HG03342 (cell line): Measurements from ENCODE around the gene SLC5A7.

Source experiments
- ATAC-seq: cut with Tn5 transposase; IDR thresholded peaks from one replicate; pipeline ENCODE4 v1.9.1; 2021; ENCODE audit warnings: mild to moderate bottlenecking, moderate library complexity; ENCODE audit not compliant: unreplicated experiment

Gene SLC5A7

DNA sequence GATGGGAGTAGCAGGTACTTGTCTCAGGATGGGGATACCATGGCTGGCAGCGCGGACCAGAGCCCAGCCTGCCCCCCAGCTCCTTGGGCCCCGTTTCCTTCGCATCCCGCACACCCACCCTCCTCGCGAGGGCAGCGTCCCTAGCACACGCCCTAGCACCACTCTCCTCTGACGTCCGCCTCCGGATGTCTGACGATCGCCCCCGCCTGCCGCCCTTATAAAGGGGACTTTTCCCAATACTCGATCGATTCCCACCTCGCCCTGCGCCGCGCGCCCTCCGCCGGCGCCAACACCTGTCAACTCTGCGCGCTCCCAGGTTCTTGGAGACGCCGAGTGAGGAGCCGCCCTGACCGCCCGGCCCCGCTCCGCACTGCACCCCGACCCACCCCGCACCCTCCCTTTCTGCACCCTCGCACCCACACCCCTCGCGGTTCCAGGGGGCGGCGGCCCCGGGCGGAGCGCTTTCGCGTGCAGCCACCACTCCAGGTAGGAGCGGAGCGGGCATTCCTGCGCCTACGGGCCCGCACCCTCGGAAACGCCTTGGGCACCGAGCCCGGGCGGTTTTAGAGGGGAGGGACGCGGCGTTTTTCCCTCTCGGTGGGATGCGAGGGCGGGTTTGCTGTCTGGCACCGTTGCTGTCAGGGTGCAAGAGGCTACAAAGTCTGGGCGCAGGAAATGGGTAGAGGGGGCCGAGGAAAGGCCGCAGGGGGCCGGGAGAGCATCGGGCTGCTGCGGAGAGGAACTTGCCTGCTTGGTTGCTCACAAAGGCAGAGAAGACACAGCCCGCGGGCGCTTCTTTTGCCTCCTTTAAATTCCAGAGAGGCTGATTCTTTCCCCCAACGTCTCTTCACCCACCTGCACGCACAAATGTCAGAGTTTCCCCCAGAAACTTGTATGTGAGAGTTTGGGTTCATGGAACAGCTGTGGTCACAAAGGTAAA lies at the start of gene SLC5A7:
Gene SLC5A7 (plus strand): TSS at position 247 of the 940 bp plus-strand sequence. CDS start 1,632 bp downstream, outside the sequence.
- ATAC-seq = no peak

DNA sequence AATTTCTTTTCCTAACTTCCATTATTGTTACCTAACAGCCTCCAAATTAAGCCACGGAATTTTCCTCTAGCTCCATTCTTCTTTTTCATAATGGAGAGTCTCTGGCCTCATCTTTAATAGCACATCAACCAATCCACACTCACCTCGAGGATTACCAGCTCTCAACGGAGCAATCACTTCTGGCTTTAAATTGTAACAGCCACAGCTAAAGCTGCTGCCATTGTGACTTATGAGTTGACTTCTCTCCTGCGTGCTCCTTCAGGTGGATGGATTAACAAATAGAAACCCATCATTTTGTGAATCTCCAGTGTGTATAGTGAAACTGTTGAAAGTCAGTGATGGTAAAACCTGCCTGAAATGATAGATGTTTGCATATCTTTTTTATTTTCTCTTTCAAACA lies 24.9 kb upstream of the SLC5A7 start:
- no peak for ATAC-seq

GRCh38 chr2:107964185-107964584 lies 22.1 kb upstream of the SLC5A7 start:
- ATAC-seq = no peak

DNA sequence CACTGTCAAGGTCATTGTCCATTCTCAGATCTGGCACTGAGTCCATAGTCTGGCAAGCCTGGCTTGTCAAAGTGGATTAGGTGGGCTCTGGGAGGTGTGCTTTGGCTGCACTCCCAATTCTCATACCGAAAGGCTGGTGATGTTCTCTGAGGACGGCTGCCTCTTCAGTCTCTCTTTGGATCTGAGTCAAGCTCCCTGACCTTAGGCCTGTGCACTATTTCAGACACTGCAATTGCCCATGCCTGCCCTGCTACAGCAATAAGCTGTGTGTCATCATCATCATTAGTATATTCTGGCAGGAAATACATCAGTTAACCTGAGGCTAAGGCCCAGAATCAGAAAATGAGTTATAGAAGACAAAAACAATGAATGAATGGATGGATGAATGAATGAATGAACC lies 1.6 kb upstream of the SLC5A7 start:
- no peak for ATAC-seq

DNA sequence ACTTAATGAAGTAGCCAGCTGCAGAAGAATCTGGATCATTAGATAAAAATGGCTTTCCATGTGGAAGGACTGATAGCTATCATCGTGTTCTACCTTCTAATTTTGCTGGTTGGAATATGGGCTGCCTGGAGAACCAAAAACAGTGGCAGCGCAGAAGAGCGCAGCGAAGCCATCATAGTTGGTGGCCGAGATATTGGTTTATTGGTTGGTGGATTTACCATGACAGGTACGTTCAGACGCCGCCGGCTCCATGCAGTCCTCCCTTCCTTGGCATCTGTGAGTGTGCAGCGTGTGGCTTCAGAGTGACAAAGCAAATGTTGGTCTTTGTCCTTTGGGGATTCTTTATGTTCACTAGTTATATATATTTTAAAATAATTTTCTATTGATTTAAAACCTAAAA lies 1.8 kb downstream of the SLC5A7 start:
- ATAC-seq = no peak

- no peak for ATAC-seq
Measured at GRCh38 chr2:107989445-107989844, 3.1 kb downstream of the SLC5A7 start.

- ATAC-seq = no peak
Measured at GRCh38 chr2:107990718-107991117, 4.4 kb downstream of the SLC5A7 start.

GRCh38 chr2:107992069-107992468 lies 5.7 kb downstream of the SLC5A7 start:
- no peak for ATAC-seq

GRCh38 chr2:107999158-107999557 lies 12.8 kb downstream of the SLC5A7 start:
- no peak for ATAC-seq

GRCh38 chr2:108010912-108011591 lies 24.7 kb downstream of the SLC5A7 start:
- no peak for ATAC-seq

- no peak for ATAC-seq
Measured at GRCh38 chr2:108013305-108013704, 27.0 kb downstream of the SLC5A7 start.

GRCh38 chr2:108022628-108023027 lies 36.3 kb downstream of the SLC5A7 start:
- no peak for ATAC-seq

- no peak for ATAC-seq
Measured at GRCh38 chr2:108023776-108024175, 37.5 kb downstream of the SLC5A7 start.

DNA sequence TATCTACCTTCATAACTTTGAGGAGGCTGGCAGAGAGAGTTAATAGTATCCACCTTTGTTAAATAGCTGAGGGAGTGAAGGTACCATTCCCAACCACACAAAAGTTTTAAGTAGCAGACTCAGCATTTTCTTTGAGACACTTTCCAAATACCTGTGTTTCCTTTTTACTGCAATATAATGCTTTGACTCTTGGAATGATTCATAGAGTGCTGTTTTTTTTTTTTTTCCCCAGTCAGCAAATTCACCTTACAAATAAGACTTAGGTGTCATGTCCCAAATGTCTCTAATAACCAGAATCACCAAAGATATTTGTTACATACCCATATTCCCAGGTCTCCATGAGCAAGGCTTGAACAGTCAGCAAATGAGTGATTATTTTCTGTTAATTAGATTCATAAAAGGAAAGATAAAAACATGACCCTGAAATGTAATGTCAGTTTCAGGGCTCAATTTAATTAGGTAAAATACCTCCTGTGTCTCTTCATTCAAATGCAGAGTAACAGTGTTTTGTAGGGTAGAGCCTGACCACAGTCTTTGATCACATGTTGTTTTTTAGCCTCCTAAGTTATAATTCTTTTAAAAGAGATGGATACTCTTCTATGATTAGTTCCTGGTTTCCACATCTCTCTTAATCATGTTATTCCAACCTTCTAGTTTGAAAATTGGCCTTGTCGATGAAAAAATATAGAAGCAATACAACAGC lies 39.9 kb downstream of the SLC5A7 start:
- no peak for ATAC-seq

DNA sequence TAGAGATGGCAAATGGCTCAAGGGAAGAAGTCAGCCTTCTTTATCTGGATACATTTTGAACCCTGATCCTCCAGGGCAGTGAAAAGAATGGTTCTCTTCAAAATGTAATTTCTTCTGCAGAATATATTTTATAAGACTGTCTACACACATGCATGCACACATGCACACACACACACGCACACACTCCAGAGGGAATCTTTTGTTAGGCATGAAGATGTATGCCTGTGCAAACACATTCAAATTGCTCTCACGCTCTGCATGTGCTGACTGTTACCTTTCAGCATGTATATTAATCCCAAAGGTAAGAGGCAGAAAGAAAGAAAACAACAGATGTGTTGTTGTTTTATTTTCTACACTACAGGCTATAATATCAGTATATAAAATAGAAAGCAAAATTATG lies 43.2 kb downstream of the SLC5A7 start:
- no peak for ATAC-seq

DNA sequence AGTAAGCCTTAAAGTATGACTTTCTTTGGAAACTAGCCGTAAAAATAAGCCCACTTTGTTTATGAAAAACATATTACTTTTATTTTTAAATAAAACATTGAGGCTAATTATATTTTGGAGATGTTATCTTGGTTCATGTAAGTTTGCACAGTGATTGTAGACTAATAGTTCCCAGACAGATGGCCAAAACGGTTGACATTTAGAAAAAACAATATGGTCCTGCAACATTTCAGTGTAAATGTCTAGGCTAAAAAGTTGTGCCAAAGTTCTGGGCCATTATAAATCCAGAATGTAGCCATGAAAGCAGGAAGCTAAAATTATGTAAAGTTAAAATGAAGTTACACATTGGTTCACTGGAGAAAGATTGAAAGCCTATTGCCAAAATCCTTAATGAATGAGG lies 43.6 kb downstream of the SLC5A7 start:
- no peak for ATAC-seq

- no peak for ATAC-seq
Measured at GRCh38 chr2:108031471-108031941, 45.2 kb downstream of the SLC5A7 start.

- no peak for ATAC-seq
Measured at GRCh38 chr2:108034843-108035242, 48.5 kb downstream of the SLC5A7 start.

DNA sequence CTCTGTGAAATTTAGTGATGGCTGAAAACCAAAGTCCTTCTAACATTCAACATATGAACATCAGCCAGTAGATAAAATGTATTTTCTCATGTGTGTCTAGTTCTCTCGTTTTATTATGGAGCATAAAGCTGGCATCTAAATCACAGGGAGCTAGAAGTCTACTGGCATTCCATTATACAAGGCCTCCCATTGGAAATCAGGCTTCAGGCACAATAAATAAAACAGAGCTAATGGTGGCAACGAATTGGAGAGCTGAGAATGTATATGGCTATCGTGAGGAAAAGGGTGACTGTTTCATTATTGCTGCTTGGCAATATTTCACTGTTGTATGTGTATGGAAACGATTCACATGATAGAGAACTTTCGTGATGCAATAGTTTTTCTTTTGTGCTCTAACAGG lies 62.4 kb downstream of the SLC5A7 start:
- ATAC-seq = no peak

DNA sequence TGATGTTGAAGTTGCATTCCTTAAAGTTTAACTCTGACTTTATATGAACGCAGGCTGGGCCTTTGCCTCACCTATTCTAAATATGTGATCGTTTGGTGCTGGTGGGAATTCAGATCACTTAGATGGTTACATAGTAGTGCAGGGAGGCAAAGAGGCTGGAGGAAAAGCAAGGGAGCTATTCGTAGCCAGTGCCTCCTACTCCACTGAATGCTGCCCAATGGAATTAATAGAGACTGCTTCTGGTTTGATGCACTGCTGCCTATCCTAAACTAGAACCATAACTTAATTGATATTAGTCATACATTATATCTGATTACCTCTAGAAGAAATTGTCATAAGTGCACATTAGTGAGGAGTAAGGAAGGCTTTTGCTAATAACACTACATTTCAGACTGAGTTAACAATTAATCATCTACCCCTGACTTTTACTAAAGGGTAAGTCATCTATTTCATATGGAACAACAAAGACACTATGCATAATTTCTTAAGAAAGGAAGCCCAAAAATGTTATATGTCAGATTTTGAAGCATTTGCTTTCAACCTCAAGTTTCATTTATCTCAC lies 72.3 kb downstream of the SLC5A7 start:
- no peak for ATAC-seq

DNA sequence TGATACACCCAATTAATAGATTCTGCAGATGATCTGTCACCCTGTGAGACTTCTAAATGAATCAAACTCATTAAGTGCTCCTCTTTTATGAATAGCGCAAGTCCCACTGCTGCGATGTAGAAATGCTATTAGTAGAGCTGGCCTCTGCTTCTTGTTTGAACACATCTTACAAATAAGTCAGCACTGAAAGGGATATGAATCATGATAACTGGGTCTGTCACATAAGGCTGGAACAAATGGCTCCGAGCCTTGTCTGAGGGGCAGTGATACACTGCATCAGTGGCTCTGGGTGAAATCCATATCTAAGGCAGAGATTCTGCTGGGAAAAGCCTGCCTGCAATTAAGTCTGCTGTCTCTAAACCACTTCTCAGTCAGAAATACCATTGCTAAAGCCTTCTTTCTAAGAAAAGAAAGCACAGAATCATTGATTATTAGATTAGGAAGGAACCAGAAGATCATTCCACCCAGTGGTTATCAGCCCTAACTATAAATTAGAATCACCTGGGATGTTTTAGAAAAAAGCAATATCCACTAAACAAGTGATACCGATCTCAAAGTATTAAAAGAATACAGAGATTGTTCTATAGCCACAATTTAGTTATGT lies 75.2 kb downstream of the SLC5A7 start:
- ATAC-seq = no peak
